ENCODE results near the gene RFWD3. TPM values are rescaled to one million over a fixed set of nuclear protein-coding genes. Genes with fewer than 3 reads are reported as not detected.
"Not testable (repeated sequence)": the region's sequence is repeated elsewhere in the genome, so short reads cannot be mapped to it uniquely, and the experiment has no call there.

The RFWD3 gene
- total RNA-seq, 2 experiments from 2014 or later: 121 to 162 TPM

DNA sequence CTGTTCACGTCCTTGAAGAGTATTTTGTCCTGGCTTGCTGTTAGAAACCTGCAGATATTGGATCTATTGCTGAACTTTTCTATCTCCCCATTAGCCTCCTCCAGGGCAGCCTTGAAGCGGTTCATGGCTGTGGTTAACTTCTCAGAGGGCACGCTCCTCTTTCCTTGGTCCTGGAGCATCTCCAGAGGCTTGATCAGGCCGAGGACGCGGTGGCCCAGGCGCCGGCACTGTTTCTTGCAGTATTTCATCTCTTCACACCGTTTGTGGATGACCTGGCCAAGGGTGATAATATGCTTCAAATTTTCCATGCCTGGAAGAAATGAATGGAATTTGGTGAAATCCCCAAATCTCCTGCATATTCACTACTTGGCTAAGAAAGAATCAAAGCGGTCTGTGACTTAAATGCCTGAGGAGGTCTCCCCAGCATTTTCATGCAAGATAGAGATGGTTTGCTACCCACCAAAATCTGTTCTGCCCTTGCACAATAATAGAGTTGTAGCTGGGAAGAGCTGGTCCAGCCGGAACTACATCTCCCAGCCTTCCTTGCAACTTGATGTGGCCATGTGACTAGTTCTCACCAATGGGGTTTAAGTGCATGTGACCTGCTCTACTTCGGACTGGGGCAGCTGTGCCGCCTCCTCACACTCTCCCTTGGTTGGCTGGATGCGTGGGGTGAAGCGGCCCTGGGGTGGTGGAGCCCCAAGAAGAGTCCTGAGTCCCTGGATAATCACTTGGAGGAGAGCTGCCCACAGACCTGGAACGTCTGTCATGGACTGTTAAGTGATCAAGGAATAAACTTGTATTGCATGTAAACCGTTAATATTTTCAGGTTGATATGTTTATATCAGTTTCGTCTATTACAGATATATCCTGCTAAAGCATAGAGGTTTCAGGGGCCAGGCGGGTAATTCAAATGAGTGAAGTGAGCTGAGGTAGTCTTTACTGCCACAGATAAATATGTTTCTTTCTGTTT is 29.1 kb upstream of the RFWD3 start:
- CTCF ChIA-PET: interaction anchor here (0.9 to 1.5 kb wide), 5 partner anchors 14 to 167 kb away, joined by 3 to 5 read pairs (median 4); partner anchors contain the start of gene RFWD3
- H3K9me3 Mint-ChIP-seq (ENCODE audit: low read depth): no peaks in the 10 kb centered on the region
- peaks cover 39% of the 10 kb centered on the region for H3K4me1 Mint-ChIP-seq
- H3K27ac Mint-ChIP-seq: peak overlapping the region; percentile 80
- peaks cover 56% of the 10 kb centered on the region for H3K36me3 Mint-ChIP-seq
- DNase-seq (peak; percentile 84), ATAC-seq (peak; percentile 80)
- no peaks in the 10 kb centered on the region for H3K27me3 Mint-ChIP-seq
- H3K4me3 Mint-ChIP-seq: peak overlapping the region; percentile 67

DNA sequence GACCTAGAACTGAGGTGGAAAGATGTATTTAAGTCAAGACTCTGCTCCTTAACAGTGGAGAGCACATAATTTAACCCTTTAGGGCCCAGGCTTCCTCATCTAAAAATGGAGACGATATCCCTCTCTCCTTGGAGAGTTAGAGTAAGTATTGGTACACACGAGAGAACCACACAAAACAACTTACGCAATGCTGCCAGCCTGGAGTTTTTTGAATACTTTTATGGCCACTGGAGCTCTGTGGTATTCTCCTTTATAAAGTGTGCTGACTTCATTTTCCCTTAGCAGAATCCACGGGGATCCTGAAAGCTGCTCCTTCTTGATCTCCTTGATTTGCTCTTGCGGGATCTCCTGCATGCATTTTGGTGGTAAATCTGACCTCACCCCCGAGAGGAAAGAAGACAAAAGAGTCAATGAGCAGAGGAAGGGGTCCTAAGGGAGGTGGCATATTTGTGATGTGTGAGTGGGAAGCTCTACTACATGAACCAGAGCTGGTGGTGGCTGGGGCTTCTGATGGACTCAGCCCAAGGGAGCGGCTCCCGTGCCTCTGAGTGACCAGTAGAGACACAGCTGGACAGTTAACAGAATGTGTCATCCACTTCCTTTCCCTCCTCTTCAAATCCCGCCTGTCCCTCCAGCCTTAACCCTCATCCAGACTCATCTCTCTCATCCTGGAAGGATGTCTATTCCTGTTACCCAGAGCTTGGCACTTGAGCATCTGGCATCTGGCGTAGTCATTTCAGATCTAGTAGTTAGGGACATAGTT is 24.6 kb upstream of the RFWD3 start:
- CTCF ChIA-PET: interaction anchor here (0.9 kb wide), 1 partner anchor 10 kb away, joined by 3 read pairs; no protein-coding TSS in a partner anchor
- peak overlapping the region; percentile 6 for H3K27ac Mint-ChIP-seq

DNA sequence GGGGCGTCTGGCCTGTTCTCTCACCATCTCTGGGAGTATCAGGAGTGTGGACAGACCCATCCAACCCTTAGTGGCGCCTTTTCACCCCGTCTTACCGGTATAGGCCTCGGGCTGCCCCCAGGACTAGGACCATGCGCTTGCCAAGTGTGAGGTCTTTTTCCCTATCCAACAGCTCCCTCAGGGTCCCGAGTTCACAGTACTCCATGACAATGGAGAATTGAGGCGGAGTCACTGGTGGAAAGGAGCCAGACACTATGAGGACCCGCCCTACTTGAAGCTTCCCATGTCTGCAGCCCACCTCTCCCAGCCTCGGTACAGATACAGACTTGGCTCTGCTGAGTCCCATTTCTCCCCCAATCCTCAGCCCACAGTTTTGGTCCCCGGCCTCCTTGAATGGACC is 15.9 kb upstream of the RFWD3 start:
- H3K4me1 Mint-ChIP-seq: no peaks in the 10 kb centered on the region
- H3K27ac Mint-ChIP-seq: no peak overlapping the region
- CTCF ChIA-PET: interaction anchor here (0.7 kb wide), 1 partner anchor 14 kb away, joined by 4 read pairs; no protein-coding TSS in a partner anchor
- no peak overlapping the region for H3K4me3 Mint-ChIP-seq
- H3K9me3 Mint-ChIP-seq (ENCODE audit: low read depth): no peaks in the 10 kb centered on the region
- no peak for DNase-seq
- H3K27me3 Mint-ChIP-seq: no peaks in the 10 kb centered on the region
- H3K36me3 Mint-ChIP-seq: peaks cover 29% of the 10 kb centered on the region
- ATAC-seq: no peak

More for the DNA sequence above, 24.6 kb upstream of the RFWD3 start:
- Mint-ChIP-seq H3K9me3 (ENCODE audit: low read depth) (no peaks in the 10 kb centered on the region), H3K4me3 (no peak overlapping the region), H3K4me1 (peaks cover 10% of the 10 kb centered on the region), H3K36me3 (peaks cover 67% of the 10 kb centered on the region), H3K27me3 (no peaks in the 10 kb centered on the region)
- ATAC-seq: no peak
- no peak for DNase-seq

GRCh38 chr16:74680681-74681080 is 14.0 kb upstream of the RFWD3 start:
- no peak for DNase-seq
- ATAC-seq: no peak
- no peak overlapping the region for H3K27ac Mint-ChIP-seq
- no peaks in the 10 kb centered on the region for H3K27me3 Mint-ChIP-seq
- H3K36me3 Mint-ChIP-seq: peaks cover 30% of the 10 kb centered on the region
- no peak overlapping the region for H3K4me3 Mint-ChIP-seq
- no peaks in the 10 kb centered on the region for H3K9me3 Mint-ChIP-seq (ENCODE audit: low read depth)
- no peaks in the 10 kb centered on the region for H3K4me1 Mint-ChIP-seq
- CTCF ChIA-PET: no interaction called here

DNA sequence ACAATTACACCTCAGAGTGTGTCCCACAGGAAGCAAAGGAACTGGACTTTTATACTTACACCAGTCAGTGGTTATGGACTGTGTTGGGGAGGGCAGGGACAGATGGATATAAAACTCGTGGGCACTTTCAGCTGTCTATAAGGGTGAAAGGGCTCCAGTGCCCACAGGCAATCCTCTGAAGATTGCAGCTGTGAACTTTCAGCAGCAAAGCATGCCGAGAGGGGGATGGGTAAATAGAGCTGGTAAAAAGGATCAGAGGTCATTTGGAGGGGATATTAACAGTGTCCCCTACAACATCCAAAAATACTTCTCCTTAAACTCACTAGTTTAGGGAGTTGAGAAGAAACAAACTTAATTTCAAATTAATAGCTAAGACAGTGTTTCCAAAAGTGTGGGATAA is 13.3 kb upstream of the RFWD3 start:
- Mint-ChIP-seq H3K4me1 (no peaks in the 10 kb centered on the region), H3K4me3 (no peak overlapping the region), H3K27me3 (no peaks in the 10 kb centered on the region), H3K9me3 (ENCODE audit: low read depth) (no peaks in the 10 kb centered on the region), H3K36me3 (peaks cover 29% of the 10 kb centered on the region), H3K27ac (peak overlapping the region; percentile 34)
- ATAC-seq (no peak), DNase-seq (no peak)
- CTCF ChIA-PET: no interaction called here

DNA sequence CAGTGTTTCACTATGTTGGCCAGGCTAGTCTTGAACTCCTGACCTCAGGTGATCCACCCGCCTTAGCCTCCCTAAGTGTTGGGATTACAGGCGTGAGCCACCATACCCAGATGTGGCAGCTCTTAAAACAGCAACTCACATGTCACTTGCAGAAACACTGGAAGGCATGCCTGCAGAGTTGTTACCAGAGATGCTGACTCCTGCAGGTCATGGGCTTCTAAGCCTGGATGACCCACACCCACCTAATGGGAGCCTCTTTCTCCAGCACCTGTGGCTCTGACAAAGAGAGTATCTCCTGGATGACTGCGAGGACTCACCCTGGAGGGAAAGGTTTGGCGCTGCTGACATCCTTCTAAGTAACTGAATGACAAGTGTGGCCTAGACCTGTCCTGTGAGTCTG is 11.2 kb upstream of the RFWD3 start:
- ATAC-seq: no peak
- no peak for DNase-seq
- Mint-ChIP-seq H3K36me3 (peaks cover 31% of the 10 kb centered on the region), H3K27ac (no peak overlapping the region), H3K27me3 (no peaks in the 10 kb centered on the region), H3K9me3 (ENCODE audit: low read depth) (no peaks in the 10 kb centered on the region), H3K4me1 (no peaks in the 10 kb centered on the region), H3K4me3 (no peak overlapping the region)
- CTCF ChIA-PET: no interaction called here

DNA sequence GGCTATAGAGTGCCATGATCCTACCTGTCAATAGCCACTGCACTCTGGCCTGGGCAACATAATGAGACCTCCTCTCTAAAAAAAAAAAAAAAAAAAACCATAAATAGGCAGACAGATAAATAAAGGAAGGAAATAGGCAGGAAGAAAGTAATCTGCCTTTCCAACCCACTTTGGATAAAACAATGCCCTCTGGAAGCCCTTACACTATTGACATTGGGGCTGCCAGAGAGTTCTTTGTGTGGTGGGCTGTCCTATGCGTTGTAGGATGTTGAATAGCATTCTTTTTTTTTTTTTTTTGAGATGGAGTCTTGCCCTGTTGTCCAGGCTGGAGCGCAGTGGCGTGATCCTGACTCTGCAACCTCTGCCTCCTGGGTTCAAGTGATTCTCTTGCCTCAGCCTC is 7.2 kb upstream of the RFWD3 start:
- CTCF ChIA-PET: interaction anchor here (0.7 kb wide), 1 partner anchor 117 kb away, joined by 3 read pairs; no protein-coding TSS in a partner anchor
- no peaks in the 10 kb centered on the region for H3K4me1 Mint-ChIP-seq
- DNase-seq (no peak), ATAC-seq (no peak)
- H3K4me3 Mint-ChIP-seq: no peak overlapping the region
- H3K27me3 Mint-ChIP-seq: no peaks in the 10 kb centered on the region
- H3K36me3 Mint-ChIP-seq: peaks cover 35% of the 10 kb centered on the region
- H3K27ac Mint-ChIP-seq: no peak overlapping the region
- H3K9me3 Mint-ChIP-seq (ENCODE audit: low read depth): no peaks in the 10 kb centered on the region

DNA sequence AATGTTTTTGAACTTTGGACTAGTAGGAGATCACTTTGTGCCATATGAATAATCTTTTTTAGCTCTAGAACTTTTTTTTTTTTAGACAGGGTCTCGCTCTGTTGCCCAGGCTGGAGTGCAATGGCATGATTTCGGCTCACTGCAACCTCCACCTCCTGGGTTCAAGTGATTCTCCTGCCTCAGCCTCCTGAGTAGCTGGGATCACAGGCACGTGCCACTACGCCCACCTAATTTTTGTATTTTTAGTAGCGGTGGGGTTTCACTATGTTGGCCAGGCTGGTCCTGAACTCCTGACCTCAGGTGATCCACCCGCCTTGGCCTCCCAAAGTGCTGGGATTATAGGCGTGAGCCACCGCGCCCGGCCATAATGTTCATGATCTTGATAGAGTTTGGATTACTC is 2.2 kb upstream of the RFWD3 start:
- CTCF ChIA-PET: interaction anchor here (0.7 to 1.2 kb wide), 2 partner anchors 41 to 292 kb away, joined by 3 to 4 read pairs; no protein-coding TSS in a partner anchor
- H3K4me3 Mint-ChIP-seq; H3K27me3 Mint-ChIP-seq; ATAC-seq; H3K27ac Mint-ChIP-seq; H3K9me3 Mint-ChIP-seq (ENCODE audit: low read depth); DNase-seq: not testable (repeated sequence)
- peaks cover 33% of the 10 kb centered on the region for H3K36me3 Mint-ChIP-seq
- peaks cover 28% of the 10 kb centered on the region for H3K4me1 Mint-ChIP-seq

DNA sequence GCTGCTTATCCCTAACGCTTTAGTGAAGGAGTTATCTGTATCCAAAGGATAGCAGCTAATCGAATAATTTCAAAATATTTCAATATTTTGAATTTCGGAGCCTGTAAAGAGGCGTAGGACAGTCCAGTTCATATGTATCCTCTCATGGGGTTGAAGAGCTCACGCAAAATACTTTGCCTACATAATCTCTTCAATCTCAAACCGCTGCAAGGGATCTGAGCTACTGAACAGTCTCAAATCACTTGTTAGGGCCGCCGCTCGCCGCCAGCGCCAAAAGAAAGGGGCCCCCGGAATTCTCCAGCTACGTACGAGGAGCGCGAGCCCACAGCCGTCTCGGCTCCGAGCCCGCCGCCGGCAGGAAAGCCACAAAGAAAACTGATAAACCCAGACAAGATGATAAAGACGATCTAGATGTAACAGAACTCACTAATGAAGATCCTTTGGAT is 601 bp upstream of the RFWD3 start:
- ATAC-seq (peak; percentile 8), DNase-seq (peak; percentile 60)
- Mint-ChIP-seq H3K27ac (peak overlapping the region; percentile 97), H3K4me1 (peaks cover 43% of the 10 kb centered on the region), H3K27me3 (no peaks in the 10 kb centered on the region), H3K4me3 (peak overlapping the region; percentile 80), H3K36me3 (peaks cover 38% of the 10 kb centered on the region), H3K9me3 (ENCODE audit: low read depth) (no peaks in the 10 kb centered on the region)
- CTCF ChIA-PET: interaction anchor here (0.7 to 2.5 kb wide), 11 partner anchors 12 to 999 kb away, joined by 3 to 11 read pairs (median 4); no protein-coding TSS in a partner anchor

DNA sequence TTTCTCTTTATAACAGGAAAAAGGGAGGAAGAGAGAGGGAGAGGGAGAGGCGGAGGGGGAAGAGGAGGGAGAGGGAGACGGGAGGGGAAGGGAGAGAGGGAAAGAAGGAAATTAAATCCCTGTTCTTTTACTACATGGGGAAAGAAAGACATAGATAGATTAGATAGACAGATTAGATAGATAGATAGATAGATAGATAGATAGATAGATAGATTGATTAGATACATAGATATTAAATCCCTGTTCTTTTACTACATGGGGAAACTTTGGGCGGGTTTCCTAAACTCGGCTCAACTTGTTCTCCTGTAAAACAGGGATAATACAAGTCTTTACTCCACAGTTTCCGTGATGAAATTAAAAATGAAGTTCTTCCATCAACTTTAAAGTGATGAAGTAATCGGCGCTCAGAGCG is 661 bp downstream of the RFWD3 start:
- H3K4me1 Mint-ChIP-seq: peaks cover 53% of the 10 kb centered on the region
- no peaks in the 10 kb centered on the region for H3K27me3 Mint-ChIP-seq
- CTCF ChIA-PET: interaction anchor here (1.4 to 2.5 kb wide), 3 partner anchors 10 to 28 kb away, joined by 4 to 11 read pairs (median 9); no protein-coding TSS in a partner anchor
- peak overlapping the region; percentile 97 for H3K27ac Mint-ChIP-seq
- no peak for ATAC-seq
- H3K36me3 Mint-ChIP-seq: peaks cover 40% of the 10 kb centered on the region
- H3K4me3 Mint-ChIP-seq: peak overlapping the region; percentile 80
- no peak for DNase-seq
- H3K9me3 Mint-ChIP-seq (ENCODE audit: low read depth): no peaks in the 10 kb centered on the region

GRCh38 chr16:74661064-74661463 is 5.6 kb downstream of the RFWD3 start:
- Mint-ChIP-seq H3K4me3 (peak overlapping the region; percentile 25), H3K27ac (no peak overlapping the region), H3K4me1 (peaks cover 82% of the 10 kb centered on the region), H3K27me3 (no peaks in the 10 kb centered on the region), H3K9me3 (ENCODE audit: low read depth) (no peaks in the 10 kb centered on the region), H3K36me3 (peaks cover 82% of the 10 kb centered on the region)
- CTCF ChIA-PET: interaction anchor here (0.8 kb wide), 1 partner anchor 9 kb away, joined by 3 read pairs; no protein-coding TSS in a partner anchor
- DNase-seq (no peak), ATAC-seq (no peak)

GRCh38 chr16:74660383-74660782 is 6.3 kb downstream of the RFWD3 start:
- Mint-ChIP-seq H3K9me3 (ENCODE audit: low read depth) (no peaks in the 10 kb centered on the region), H3K4me3 (peak overlapping the region; percentile 25), H3K27me3 (no peaks in the 10 kb centered on the region), H3K36me3 (peaks cover 84% of the 10 kb centered on the region), H3K4me1 (peaks cover 88% of the 10 kb centered on the region), H3K27ac (no peak overlapping the region)
- DNase-seq (no peak), ATAC-seq (no peak)
- CTCF ChIA-PET: interaction anchor here (0.6 kb wide), 1 partner anchor 221 kb away, joined by 3 read pairs; no protein-coding TSS in a partner anchor

DNA sequence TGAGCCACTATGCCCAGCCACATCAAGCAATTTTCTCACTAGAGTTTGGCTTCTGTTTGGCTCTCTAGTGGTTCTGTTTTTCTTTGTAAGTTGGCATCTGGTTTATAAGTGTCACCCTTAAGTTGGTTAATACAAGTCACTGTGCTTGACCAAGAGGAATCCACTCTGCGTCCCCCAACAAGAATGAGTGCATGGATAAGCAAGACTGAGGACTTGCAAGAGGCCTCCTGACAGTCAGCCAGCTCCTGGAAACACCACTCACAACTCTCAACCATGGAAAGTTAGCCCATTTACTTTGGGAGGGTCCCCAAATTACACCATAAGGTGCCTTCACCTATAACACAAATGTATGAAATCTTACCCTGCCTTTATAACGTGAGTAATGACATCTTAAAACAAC is 7.6 kb downstream of the RFWD3 start:
- CTCF ChIA-PET: interaction anchor here (0.7 kb wide), 1 partner anchor 36 kb away, joined by 3 read pairs; no protein-coding TSS in a partner anchor
- no peak overlapping the region for H3K27ac Mint-ChIP-seq
- no peaks in the 10 kb centered on the region for H3K9me3 Mint-ChIP-seq (ENCODE audit: low read depth)
- ATAC-seq (no peak), DNase-seq (no peak)
- peaks cover 80% of the 10 kb centered on the region for H3K36me3 Mint-ChIP-seq
- H3K4me1 Mint-ChIP-seq: peaks cover 87% of the 10 kb centered on the region
- H3K27me3 Mint-ChIP-seq: no peaks in the 10 kb centered on the region
- H3K4me3 Mint-ChIP-seq: peak overlapping the region; percentile 22

Data from activated CD8-positive, alpha-beta memory T cell treated with anti-CD3 and anti-CD28 coated beads, Interleukin-2, amount 10 ng/mL, durations not matched to agents 7 days and 5 days (primary cell).